ENCODE results near the gene INAFM2. TPM values are rescaled to one million over a fixed set of nuclear protein-coding genes. Genes with fewer than 3 reads are reported as not detected.

Gene INAFM2
- total and polyA plus RNA-seq, 2 donors (not counting 3 experiments of a cell fraction or from before 2014, with no cell fraction given), result 10.4 to 24.1 TPM

DNA sequence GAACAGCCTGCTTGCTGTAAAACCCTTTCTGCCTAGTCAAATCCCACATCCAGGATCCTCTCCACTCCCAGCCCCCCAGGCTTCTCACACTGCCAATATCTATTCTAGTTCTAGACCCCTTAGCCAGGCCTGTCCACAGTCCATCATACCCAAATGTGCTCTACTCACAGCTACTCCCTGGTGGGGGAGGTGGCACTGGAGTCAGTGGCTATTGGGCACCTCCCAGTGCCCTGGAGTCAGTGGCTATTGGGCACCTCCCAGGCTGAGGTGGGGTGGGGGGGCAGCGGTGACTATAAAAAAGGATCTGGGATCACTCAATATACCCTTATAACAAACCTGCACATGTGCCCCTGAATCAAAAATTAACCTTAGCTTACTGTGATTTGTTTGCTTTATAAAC is 33.8 kb downstream of the INAFM2 start:
- Histone ChIP-seq H3K79me2 (ENCODE audit: control insufficient read depth, insufficient read depth, low read length) (no peaks in the 10 kb centered on the region), H3K4me1 (ENCODE audit: control insufficient read depth, extremely low read depth, insufficient read depth, low read length) (peaks cover 8% of the 10 kb centered on the region), H2AFZ (ENCODE audit: low read depth, low read length) (no peak overlapping the region), H3K9me1 (replicated peaks; ENCODE audit: control insufficient read depth, extremely low read depth, insufficient read depth, low read length) (no peaks in the 10 kb centered on the region), H3K36me3 (ENCODE audit: control insufficient read depth in 2 of 2, extremely low read depth in 1 of 2, insufficient read depth in 2 of 2, low read length in 2 of 2) (no peaks in the 10 kb centered on the region), H4K20me1 (replicated peaks; ENCODE audit: control insufficient read depth, extremely low read depth, insufficient read depth, low read length) (no peaks in the 10 kb centered on the region), H3K4me3 (replicated peaks in 1 of 3; ENCODE audit: insufficient read depth in 1 of 3, low read depth in 1 of 3, low read length in 3 of 3) (no peak overlapping the region), H3K9me3 (replicated peaks; ENCODE audit: control insufficient read depth, insufficient read depth, low read length) (no peaks in the 10 kb centered on the region), H3K9ac (replicated peaks; ENCODE audit: extremely low read depth, insufficient read depth, low read length) (no peak overlapping the region), H3K27ac (ENCODE audit: insufficient read depth, low read depth, low read length) (no peak overlapping the region), H3K4me2 (ENCODE audit: insufficient read depth, low read length) (peak overlapping the region; percentile 86), H3K27me3 (ENCODE audit: control insufficient read depth in 2 of 2, insufficient read depth in 2 of 2, low read length in 2 of 2) (peaks cover 9 to 13% of the 10 kb centered on the region in 2 experiments)
- no peak for DNase-seq (ENCODE audit: low read depth, low spot score)
- intact Hi-C loops (cut with micrococcal nuclease), result no loop called here
- CTCF ChIA-PET, result interaction anchor here (1.1 to 6.4 kb wide), 10 partner anchors 9 to 502 kb away, joined by 3 to 82 read pairs (median 6); partner anchors contain the start of gene CCDC9B
- dilution Hi-C loops (cut with MboI; ENCODE audit: extremely low pct_ligation_motif_present, low sequenced_read_pairs), result no loop called here
- TF ChIP-seq JUN (IDR thresholded peaks at IDR 0.05; ENCODE audit: borderline replicate concordance, insufficient read depth, insufficient read length, low read depth) (no peak), GATA2 (IDR thresholded peaks at IDR 0.05; ENCODE audit: insufficient read depth, insufficient read length, low read depth, low read length) (no peak)
- POLR2A ChIA-PET, result no interaction called here
- FAIRE-seq, result no peak
- BruUV-seq (replicated peaks), result no TSS peak

DNA sequence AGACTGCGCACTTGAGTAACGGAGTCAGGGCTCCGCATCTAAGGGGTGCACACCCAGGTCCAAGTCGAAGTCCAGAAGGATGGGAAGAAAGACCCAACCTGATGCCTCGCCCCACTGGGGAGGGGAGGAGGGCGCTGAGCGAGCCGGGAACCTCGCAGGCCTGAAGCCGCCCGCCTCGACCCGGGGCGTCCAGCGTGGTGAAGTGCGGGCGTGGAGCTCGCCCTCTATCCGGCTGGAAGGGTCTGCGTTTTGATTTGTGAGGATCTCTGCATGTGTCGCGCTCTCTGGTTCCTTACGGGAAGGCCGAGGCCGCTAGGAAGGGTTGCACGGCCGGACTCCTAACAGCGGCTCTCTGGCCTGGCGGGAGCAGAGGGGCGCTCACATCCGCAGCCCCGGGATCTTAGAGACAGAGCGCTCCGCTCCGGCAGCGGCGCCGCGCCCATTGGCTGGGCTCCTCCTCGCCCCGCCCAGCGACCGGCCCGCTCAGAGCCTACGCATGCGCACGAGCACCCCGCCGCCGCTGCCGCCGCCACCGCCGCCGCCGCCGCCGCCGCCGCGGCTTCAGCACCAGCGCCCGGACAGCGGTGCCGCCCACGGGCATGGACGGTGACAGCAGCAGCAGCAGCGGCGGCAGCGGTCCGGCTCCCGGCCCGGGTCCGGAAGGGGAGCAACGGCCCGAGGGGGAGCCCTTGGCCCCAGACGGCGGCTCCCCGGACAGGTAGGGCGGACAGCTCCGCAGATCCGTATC is 34.4 kb downstream of the INAFM2 start, which contains the start of gene DISP2:
TSS of gene DISP2 (plus strand) at position 497 of the 748 bp plus-strand sequence. CDS start at position 600, 103 bp downstream.
- Histone ChIP-seq H3K36me3 (ENCODE audit: control insufficient read depth in 2 of 2, extremely low read depth in 1 of 2, insufficient read depth in 2 of 2, low read length in 2 of 2) (no peaks in the 10 kb centered on the region), H3K27ac (ENCODE audit: insufficient read depth, low read depth, low read length) (no peak within 1 kb of the TSS), H3K4me2 (ENCODE audit: insufficient read depth, low read length) (peak within 1 kb of the TSS; percentile 86), H3K9me3 (replicated peaks; ENCODE audit: control insufficient read depth, insufficient read depth, low read length) (no peaks in the 10 kb centered on the region), H3K27me3 (ENCODE audit: control insufficient read depth in 2 of 2, insufficient read depth in 2 of 2, low read length in 2 of 2) (peaks cover 9 to 13% of the 10 kb centered on the region in 2 experiments), H3K9ac (replicated peaks; ENCODE audit: extremely low read depth, insufficient read depth, low read length) (no peak within 1 kb of the TSS), H2AFZ (ENCODE audit: low read depth, low read length) (peak within 1 kb of the TSS; percentile 97), H3K9me1 (replicated peaks; ENCODE audit: control insufficient read depth, extremely low read depth, insufficient read depth, low read length) (no peaks in the 10 kb centered on the region), H3K4me1 (ENCODE audit: control insufficient read depth, extremely low read depth, insufficient read depth, low read length) (peaks cover 8% of the 10 kb centered on the region), H3K4me3 (replicated peaks in 1 of 3; ENCODE audit: insufficient read depth in 1 of 3, low read depth in 1 of 3, low read length in 3 of 3) (peak within 1 kb of the TSS; percentile 35 to 54 (median 41)), H3K79me2 (ENCODE audit: control insufficient read depth, insufficient read depth, low read length) (no peaks in the 10 kb centered on the region), H4K20me1 (replicated peaks; ENCODE audit: control insufficient read depth, extremely low read depth, insufficient read depth, low read length) (no peaks in the 10 kb centered on the region)
- no TSS peak for BruUV-seq (replicated peaks)
- TF ChIP-seq JUN (IDR thresholded peaks at IDR 0.05; ENCODE audit: borderline replicate concordance, insufficient read depth, insufficient read length, low read depth) (no peak), MYC (IDR thresholded peaks at IDR 0.05; ENCODE audit: low read depth, low read length) (no peak), GATA2 (IDR thresholded peaks at IDR 0.05; ENCODE audit: insufficient read depth, insufficient read length, low read depth, low read length) (no peak), POLR2AphosphoS5 (IDR thresholded peaks at IDR 0.05; ENCODE audit: insufficient read depth, low read depth, low read length) (no peak), EZH2 (IDR thresholded peaks at IDR 0.05; ENCODE audit: borderline replicate concordance, low read depth, low read length, severe bottlenecking) (no peak), POLR2A (IDR thresholded peaks at IDR 0.05; ENCODE audit: low read depth, low read length) (no peak), FOS (IDR thresholded peaks at IDR 0.05; ENCODE audit: borderline replicate concordance, insufficient read depth, low read length) (no peak)
- TF ChIP-seq, protein P1, sequence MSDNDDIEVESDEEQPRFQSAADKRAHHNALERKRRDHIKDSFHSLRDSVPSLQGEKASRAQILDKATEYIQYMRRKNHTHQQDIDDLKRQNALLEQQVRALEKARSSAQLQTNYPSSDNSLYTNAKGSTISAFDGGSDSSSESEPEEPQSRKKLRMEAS (IDR thresholded peaks at IDR 0.05; ENCODE audit: insufficient read depth, insufficient read length), result no peak
- TF ChIP-seq, protein P2, sequence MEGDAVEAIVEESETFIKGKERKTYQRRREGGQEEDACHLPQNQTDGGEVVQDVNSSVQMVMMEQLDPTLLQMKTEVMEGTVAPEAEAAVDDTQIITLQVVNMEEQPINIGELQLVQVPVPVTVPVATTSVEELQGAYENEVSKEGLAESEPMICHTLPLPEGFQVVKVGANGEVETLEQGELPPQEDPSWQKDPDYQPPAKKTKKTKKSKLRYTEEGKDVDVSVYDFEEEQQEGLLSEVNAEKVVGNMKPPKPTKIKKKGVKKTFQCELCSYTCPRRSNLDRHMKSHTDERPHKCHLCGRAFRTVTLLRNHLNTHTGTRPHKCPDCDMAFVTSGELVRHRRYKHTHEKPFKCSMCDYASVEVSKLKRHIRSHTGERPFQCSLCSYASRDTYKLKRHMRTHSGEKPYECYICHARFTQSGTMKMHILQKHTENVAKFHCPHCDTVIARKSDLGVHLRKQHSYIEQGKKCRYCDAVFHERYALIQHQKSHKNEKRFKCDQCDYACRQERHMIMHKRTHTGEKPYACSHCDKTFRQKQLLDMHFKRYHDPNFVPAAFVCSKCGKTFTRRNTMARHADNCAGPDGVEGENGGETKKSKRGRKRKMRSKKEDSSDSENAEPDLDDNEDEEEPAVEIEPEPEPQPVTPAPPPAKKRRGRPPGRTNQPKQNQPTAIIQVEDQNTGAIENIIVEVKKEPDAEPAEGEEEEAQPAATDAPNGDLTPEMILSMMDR (IDR thresholded peaks at IDR 0.05; ENCODE audit: extremely low read depth in 1 of 2, insufficient read depth in 1 of 2, low read depth in 1 of 2, low read length in 2 of 2), result no peak
- DNase-seq (ENCODE audit: low read depth, low spot score) (peak; percentile 84), FAIRE-seq (peak; percentile 35)
- dilution Hi-C loops (cut with MboI; ENCODE audit: extremely low pct_ligation_motif_present, low sequenced_read_pairs) (no loop called here), intact Hi-C loops (cut with micrococcal nuclease) (loop anchor here (1.0 kb wide), 2 partner anchors 10 to 35 kb away; partner anchors contain the start of gene INAFM2)
- ChIA-PET POLR2A (interaction anchor here (0.6 kb wide), 1 partner anchor 25 kb away, joined by 3 read pairs; no protein-coding TSS in a partner anchor), CTCF (interaction anchor here (1.1 to 6.4 kb wide), 9 partner anchors 11 to 501 kb away, joined by 3 to 82 read pairs (median 4); partner anchors contain the start of gene CCDC9B)
